Measurements from ENCODE around the gene CDH11. TPM values are rescaled to one million over a fixed set of nuclear protein-coding genes. Genes with fewer than 3 reads are reported as not detected.

The CDH11 gene
- total and polyA plus RNA-seq, 2 of the 4 experiments (the other 2 are of a cell fraction): 266 to 601 TPM

DNA sequence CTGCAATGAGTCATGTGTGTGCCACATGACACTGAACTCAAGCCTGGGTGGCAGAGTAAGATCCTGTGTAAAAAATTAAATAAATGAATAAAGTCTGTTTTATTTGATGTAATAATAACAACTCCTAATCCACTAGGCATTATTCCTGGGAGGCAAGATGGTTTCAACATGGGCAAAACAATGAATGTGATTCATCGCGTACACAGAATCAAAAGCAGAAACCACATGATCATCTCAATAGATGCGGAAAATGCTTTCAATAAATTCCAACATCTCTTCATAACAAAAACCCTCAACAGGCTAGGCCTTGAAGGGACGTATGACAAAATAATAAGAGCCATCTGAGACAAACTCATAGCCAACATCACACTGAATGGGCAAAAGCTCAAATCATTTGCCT, 195.4 kb downstream of the CDH11 start:
- no peak overlapping the region for H3K27ac ChIP-seq (ENCODE audit: insufficient read depth, low read length)
- H3K9me3 ChIP-seq (ENCODE audit: control insufficient read depth, insufficient read depth, low read length): no peaks in the 10 kb centered on the region; the same call in 1 of the 2 replicates
- H3K4me3 ChIP-seq (ENCODE audit: insufficient read depth, low read depth, low read length): no peak overlapping the region
- no peak for ATAC-seq (ENCODE audit: low read depth)
- H2AFZ ChIP-seq (replicated peaks; ENCODE audit: low read length, poor library complexity): no peak overlapping the region
- in situ Hi-C loops (cut with MboI; ENCODE audit: low sequenced_read_pairs) (no loop called here), intact Hi-C loops (cut with micrococcal nuclease) (no loop called here), dilution Hi-C loops (cut with HindIII; ENCODE audit: low sequenced_read_pairs, unreplicated experiment) (no loop called here)
- H3K23ac ChIP-seq (ENCODE audit: low read depth, low read length): no peak overlapping the region
- no peak overlapping the region for H4K5ac ChIP-seq (ENCODE audit: low read depth, low read length)
- ChIA-PET CTCF (no interaction called here), POLR2A (ENCODE audit: unreplicated experiment) (no interaction called here)
- H3K4me2 ChIP-seq (ENCODE audit: low read depth, low read length): no peak overlapping the region
- H3K14ac ChIP-seq (replicated peaks; ENCODE audit: low read depth, low read length): no peak overlapping the region
- no peak for DNase-seq
- no peak overlapping the region for H2BK15ac ChIP-seq (ENCODE audit: low read depth, low read length)
- H4K20me1 ChIP-seq (ENCODE audit: insufficient read depth, low read length): no peaks in the 10 kb centered on the region
- no CpG with 5 or more reads among the region's 4 CpGs for WGBS, 2 experiments (ENCODE audit: extremely low coverage in 2 of 2, insufficient read length in 1 of 2)
- H4K91ac ChIP-seq (ENCODE audit: insufficient read depth, low read depth, low read length): no peak overlapping the region
- H2AK9ac ChIP-seq (replicated peaks; ENCODE audit: low read depth, low read length, poor library complexity): no peak overlapping the region
- no peak for TF ChIP-seq MXI1 (IDR thresholded peaks at IDR 0.05; ENCODE audit: borderline replicate concordance, low read depth, low read length)
- no peak for TF ChIP-seq POLR2A (IDR thresholded peaks at IDR 0.05; ENCODE audit: low read depth, low read length)
- TF ChIP-seq CHD1 (IDR thresholded peaks at IDR 0.05; ENCODE audit: low read depth, low read length): no peak
- no peak for TF ChIP-seq CEBPB (IDR thresholded peaks at IDR 0.05; ENCODE audit: low read depth, low read length)
- no peak for TF ChIP-seq RCOR1 (IDR thresholded peaks at IDR 0.05; ENCODE audit: insufficient replicate concordance, low read length)
- TF ChIP-seq RFX5 (IDR thresholded peaks at IDR 0.05; ENCODE audit: low read depth, low read length): no peak
- no peak for TF ChIP-seq SMC3 (IDR thresholded peaks at IDR 0.05; ENCODE audit: low read depth, low read length)
- TF ChIP-seq USF2 (IDR thresholded peaks at IDR 0.05; ENCODE audit: low read depth, low read length): no peak
- TF ChIP-seq CTCF (conservative IDR thresholded peaks at IDR 0.05; ENCODE audit: low read depth, low read length): no peak
- no peak for TF ChIP-seq MAZ (IDR thresholded peaks at IDR 0.05; ENCODE audit: borderline replicate concordance, low read depth, low read length)
- TF ChIP-seq RAD21 (IDR thresholded peaks at IDR 0.05; ENCODE audit: low read length): no peak
- no peak overlapping the region for H4K8ac ChIP-seq (ENCODE audit: low read depth in 2 of 2, low read length in 2 of 2)
- no peak overlapping the region for H3K9ac ChIP-seq (ENCODE audit: low read depth, low read length)
- no TSS peak for BruUV-seq (replicated peaks)
- H3K27me3 ChIP-seq (ENCODE audit: control insufficient read depth, insufficient read depth, low read length): 0 out of 2 replicates have a peak, but pooled peaks cover 2% of the 10 kb centered on the region
- no peak overlapping the region for H2BK20ac ChIP-seq (ENCODE audit: low read depth, low read length)
- H3K4me1 ChIP-seq (ENCODE audit: control insufficient read depth, insufficient read depth, low read length): no peaks in the 10 kb centered on the region
- H3K4ac ChIP-seq (ENCODE audit: low read depth, low read length): no peak overlapping the region
- no peaks in the 10 kb centered on the region for H3K79me1 ChIP-seq (ENCODE audit: low read depth in 1 of 2, low read length in 2 of 2)
- no peak overlapping the region for H2BK120ac ChIP-seq (ENCODE audit: low read depth, low read length)
- no peak overlapping the region for H2BK5ac ChIP-seq (ENCODE audit: low read depth, low read length, poor library complexity, severe bottlenecking)
- H3K36me3 ChIP-seq (ENCODE audit: control insufficient read depth, insufficient read depth, low read length): no peaks in the 10 kb centered on the region
- H3K18ac ChIP-seq (ENCODE audit: low read depth, low read length): no peak overlapping the region
- H3K9me1 ChIP-seq (ENCODE audit: insufficient read depth, low read length): no peaks in the 10 kb centered on the region
- H3K56ac ChIP-seq (ENCODE audit: extremely low read depth, insufficient read depth, low read length): no peak overlapping the region
- H2AK5ac ChIP-seq (ENCODE audit: low read depth, low read length): no peak overlapping the region
